Liver (tissue), 9 donors: ENCODE results near the gene GABARAP. TPM values are rescaled to one million over a fixed set of nuclear protein-coding genes. Genes with fewer than 3 reads are reported as not detected.

ENCODE experiments used
- DNase-seq: peaks from one replicate; pipeline ENCODE4 v3.0.0-alpha.2; 2017; ENCODE audit warnings: low spot score
- H3K27ac ChIP-seq, 2 donors: one replicate each; pipeline ENCODE4 v1.7.0; 2013; ENCODE audit warnings: inconsistent platforms in 2 of 2, low read length in 2 of 2, control low read depth in 1 of 2, low read depth in 1 of 2, mild to moderate bottlenecking in 1 of 2
- H3K27me3 ChIP-seq, 4 donors: one replicate each; pipeline versions ENCODE4 v1.6.1 to v1.7.0; 2013; ENCODE audit warnings: low read length in 3 of 4, inconsistent platforms in 1 of 4, mild to moderate bottlenecking in 1 of 4, moderate library complexity in 1 of 4; ENCODE audit not compliant: control insufficient read depth in 4 of 4, insufficient read depth in 4 of 4
- H3K36me3 ChIP-seq, 4 donors: one replicate each; pipeline versions ENCODE4 v1.6.1 to v1.7.0; 2013; ENCODE audit warnings: low read length in 3 of 4, mild to moderate bottlenecking in 3 of 4, low read depth in 1 of 4, moderate library complexity in 1 of 4; ENCODE audit not compliant: control insufficient read depth in 4 of 4, insufficient read depth in 3 of 4
- H3K4me1 ChIP-seq, 4 donors: one replicate each; pipeline versions ENCODE4 v1.6.1 to v1.7.0; 2013; ENCODE audit warnings: low read length in 3 of 4, mild to moderate bottlenecking in 3 of 4, moderate library complexity in 1 of 4; ENCODE audit not compliant: control insufficient read depth in 4 of 4, insufficient read depth in 4 of 4
- H3K4me3 ChIP-seq, 3 donors: one replicate each; pipeline versions ENCODE4 v1.6.1 to v1.7.0; 2013; ENCODE audit warnings: low read length in 3 of 3, control low read depth in 1 of 3, low read depth in 1 of 3, mild to moderate bottlenecking in 1 of 3
- H3K9ac ChIP-seq, 2 donors: one replicate each; pipeline ENCODE4 v1.7.0; 2013; ENCODE audit warnings: low read length in 2 of 2, mild to moderate bottlenecking in 2 of 2, moderate library complexity in 2 of 2, control low read depth in 1 of 2, low read depth in 1 of 2
- H3K9me3 ChIP-seq, 4 donors: one replicate each; pipeline versions ENCODE4 v1.6.1 to v1.7.0; 2013; ENCODE audit warnings: low read length in 3 of 4; ENCODE audit not compliant: control insufficient read depth in 4 of 4
- EGR1 ChIP-seq, 2 donors: IDR thresholded peaks; 2 replicates each; pipeline ENCODE4 v1.6.1; 2016 to 2018; ENCODE audit warnings: antibody characterized with exemption in 2 of 2, low read depth in 2 of 2
- FOXA1 ChIP-seq: IDR thresholded peaks from 2 replicates; pipeline ENCODE4 v1.6.1; 2016; ENCODE audit warnings: antibody characterized with exemption
- FOXA2 ChIP-seq: IDR thresholded peaks from 2 replicates; pipeline ENCODE4 v1.6.1; 2016; ENCODE audit warnings: antibody characterized with exemption
- GABPA ChIP-seq, 2 donors: IDR thresholded peaks in 1 of 2; conservative IDR thresholded peaks in 1 of 2; 2 replicates each; pipeline ENCODE4 v1.6.1; 2016; ENCODE audit warnings: antibody characterized with exemption in 2 of 2, mild to moderate bottlenecking in 1 of 2, moderate library complexity in 1 of 2
- HNF4A ChIP-seq, 2 donors: conservative IDR thresholded peaks; 2 replicates each; pipeline ENCODE4 v1.6.1; 2016; ENCODE audit warnings: antibody characterized with exemption in 2 of 2, mild to moderate bottlenecking in 2 of 2
- JUND ChIP-seq, 2 donors: IDR thresholded peaks; 2 replicates each; pipeline ENCODE4 v1.6.1; 2016; ENCODE audit warnings: antibody characterized with exemption in 2 of 2
- NR2F2 ChIP-seq: IDR thresholded peaks from 2 replicates; pipeline ENCODE4 v1.6.1; 2016; ENCODE audit warnings: antibody characterized with exemption
- RAD21 ChIP-seq, 2 donors: IDR thresholded peaks; 2 replicates each; pipeline ENCODE4 v1.6.1; 2016; ENCODE audit warnings: antibody characterized with exemption in 2 of 2, mild to moderate bottlenecking in 2 of 2
- RXRA ChIP-seq, 2 donors: IDR thresholded peaks; 2 replicates each; pipeline ENCODE4 v1.6.1; 2017 to 2018; ENCODE audit warnings: antibody characterized with exemption in 2 of 2, mild to moderate bottlenecking in 1 of 2
- SP1 ChIP-seq: IDR thresholded peaks from 2 replicates; pipeline ENCODE4 v1.6.1; 2018; ENCODE audit warnings: antibody characterized with exemption, mild to moderate bottlenecking
- TAF1 ChIP-seq: conservative IDR thresholded peaks from 2 replicates; pipeline ENCODE4 v1.6.1; 2016; ENCODE audit warnings: antibody characterized with exemption, mild to moderate bottlenecking
- YY1 ChIP-seq: IDR thresholded peaks from 2 replicates; pipeline ENCODE4 v1.6.1; 2016; ENCODE audit warnings: antibody characterized with exemption, mild to moderate bottlenecking
- WGBS: extraction: QIAGEN DNeasy Blood & Tissue Kit; methylation state at CpG from one replicate; pipeline ENCODE4 v1.1.7; 2013; 5-methylcytosine and 5-hydroxymethylcytosine counted together
- polyA plus RNA-seq, 2 donors: library from polyadenylated mRNA; stranded (reverse) in 1 of 2; unstranded in 1 of 2; fragments of 200-250 nt in 1 of 2; fragments of >200 nt in 1 of 2; fragmentation: Nextera tagmentation in 1 of 2; extraction: Ambion mirVana in 1 of 2; gene quantifications; one replicate each; pipeline versions ENCODE4 v1.2.1 to v1.2.3, GENCODE V29; 2013 to 2015
- total RNA-seq, 2 donors: library from RNA; depleted of rRNA; stranded (reverse); fragments of >200 nt; gene quantifications; one replicate each; pipeline ENCODE4 v1.2.3, GENCODE V29; 2014
- TF ChIP-seq, protein P1 (sequence below): IDR thresholded peaks from 2 replicates; pipeline ENCODE4 v1.6.1; 2016; ENCODE audit warnings: antibody characterized with exemption, mild to moderate bottlenecking
- TF ChIP-seq, protein P2 (sequence below): IDR thresholded peaks from 2 replicates; pipeline ENCODE4 v1.6.1; 2016; ENCODE audit warnings: antibody characterized with exemption
- TF ChIP-seq, protein P3 (sequence below): fragments of 150-350 bp; IDR thresholded peaks from 2 replicates; pipeline ENCODE4 v1.5.1; 2017; ENCODE audit warnings: improper control_type of control experiment, low read depth, low read length; ENCODE audit not compliant: missing input control
- TF ChIP-seq, protein P4 (sequence below): IDR thresholded peaks from 2 replicates; pipeline ENCODE4 v1.6.1; 2016; ENCODE audit warnings: antibody characterized with exemption
- TF ChIP-seq, protein P5 (sequence below): IDR thresholded peaks from 2 replicates; pipeline ENCODE4 v1.6.1; 2016; ENCODE audit warnings: antibody characterized with exemption
- donor health status: healthy.
- donor health status: healthy.
- donor health status: healthy.
- donor health status: healthy.
- donor health status: healthy.

Gene GABARAP
- total and polyA plus RNA-seq, 4 donors: 74.4 to 489 (median 205) TPM

DNA sequence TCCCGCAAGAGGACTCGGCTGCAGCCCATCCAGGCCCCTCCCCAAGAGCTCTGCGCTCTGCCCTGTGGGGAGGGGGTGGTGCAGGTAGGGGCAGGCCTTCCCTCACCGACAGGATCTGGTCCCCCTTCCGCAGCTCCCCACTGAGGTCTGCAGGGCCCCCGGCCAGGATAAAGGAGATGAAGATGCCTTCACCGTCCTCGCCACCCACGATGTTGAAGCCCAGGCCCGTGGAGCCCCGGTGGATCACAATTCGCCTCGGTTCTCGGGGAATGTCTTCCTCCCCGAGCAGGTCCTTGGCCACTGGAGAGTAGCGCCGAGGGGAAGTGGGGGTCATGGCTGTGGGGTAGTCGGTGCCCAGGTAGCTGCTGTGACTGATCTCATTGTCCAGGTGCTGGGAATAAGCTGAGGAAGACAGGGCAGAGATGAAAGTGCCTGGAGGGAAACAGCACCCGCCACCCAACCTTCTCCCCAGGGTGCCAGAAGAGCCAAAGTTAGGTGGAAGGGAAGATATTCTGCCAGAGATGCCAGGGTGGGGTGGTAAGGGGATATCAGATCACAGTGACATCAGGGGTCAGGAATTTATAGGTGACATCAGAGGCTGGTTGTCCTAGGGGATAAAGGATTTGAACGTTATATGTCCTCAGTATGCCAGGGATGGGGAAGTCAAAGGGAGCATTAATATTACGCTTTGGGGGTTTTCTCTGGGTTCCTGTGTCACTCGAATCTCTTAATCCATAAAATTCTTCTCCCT is 45.4 kb downstream of the GABARAP start (continued):
- TF ChIP-seq, protein P1, sequence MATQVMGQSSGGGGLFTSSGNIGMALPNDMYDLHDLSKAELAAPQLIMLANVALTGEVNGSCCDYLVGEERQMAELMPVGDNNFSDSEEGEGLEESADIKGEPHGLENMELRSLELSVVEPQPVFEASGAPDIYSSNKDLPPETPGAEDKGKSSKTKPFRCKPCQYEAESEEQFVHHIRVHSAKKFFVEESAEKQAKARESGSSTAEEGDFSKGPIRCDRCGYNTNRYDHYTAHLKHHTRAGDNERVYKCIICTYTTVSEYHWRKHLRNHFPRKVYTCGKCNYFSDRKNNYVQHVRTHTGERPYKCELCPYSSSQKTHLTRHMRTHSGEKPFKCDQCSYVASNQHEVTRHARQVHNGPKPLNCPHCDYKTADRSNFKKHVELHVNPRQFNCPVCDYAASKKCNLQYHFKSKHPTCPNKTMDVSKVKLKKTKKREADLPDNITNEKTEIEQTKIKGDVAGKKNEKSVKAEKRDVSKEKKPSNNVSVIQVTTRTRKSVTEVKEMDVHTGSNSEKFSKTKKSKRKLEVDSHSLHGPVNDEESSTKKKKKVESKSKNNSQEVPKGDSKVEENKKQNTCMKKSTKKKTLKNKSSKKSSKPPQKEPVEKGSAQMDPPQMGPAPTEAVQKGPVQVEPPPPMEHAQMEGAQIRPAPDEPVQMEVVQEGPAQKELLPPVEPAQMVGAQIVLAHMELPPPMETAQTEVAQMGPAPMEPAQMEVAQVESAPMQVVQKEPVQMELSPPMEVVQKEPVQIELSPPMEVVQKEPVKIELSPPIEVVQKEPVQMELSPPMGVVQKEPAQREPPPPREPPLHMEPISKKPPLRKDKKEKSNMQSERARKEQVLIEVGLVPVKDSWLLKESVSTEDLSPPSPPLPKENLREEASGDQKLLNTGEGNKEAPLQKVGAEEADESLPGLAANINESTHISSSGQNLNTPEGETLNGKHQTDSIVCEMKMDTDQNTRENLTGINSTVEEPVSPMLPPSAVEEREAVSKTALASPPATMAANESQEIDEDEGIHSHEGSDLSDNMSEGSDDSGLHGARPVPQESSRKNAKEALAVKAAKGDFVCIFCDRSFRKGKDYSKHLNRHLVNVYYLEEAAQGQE: no peak

DNA sequence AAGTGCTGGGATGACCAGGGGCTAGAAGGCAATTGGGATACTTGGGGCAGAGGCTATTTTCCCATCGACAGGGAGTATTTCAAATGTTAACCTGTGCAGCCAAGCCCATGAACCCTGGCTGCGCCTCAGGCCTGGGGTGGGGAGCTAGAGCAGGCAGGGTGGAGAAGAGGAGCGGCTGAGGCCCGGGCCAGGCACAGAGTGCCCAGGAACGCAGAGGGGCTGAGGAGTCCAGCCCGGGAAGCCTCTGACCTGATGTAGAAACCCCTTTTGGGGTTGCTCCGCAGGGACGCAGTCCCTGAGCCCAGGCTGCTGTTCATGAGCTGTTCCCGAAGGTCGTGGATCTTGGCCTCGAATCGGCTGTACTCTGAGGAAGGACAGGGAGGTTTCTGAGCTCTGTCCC is 46.3 kb downstream of the GABARAP start:
- DNase-seq: no peak
- 93% methylated on average over 12 of the region's 12 CpGs for WGBS
- no peak overlapping the region for H3K9ac ChIP-seq
- no peaks in the 10 kb centered on the region for H3K9me3 ChIP-seq
- no peak overlapping the region for H3K27ac ChIP-seq
- peaks cover 0 to 8% (median 2%) of the 10 kb centered on the region in 4 donors for H3K36me3 ChIP-seq
- no peaks in the 10 kb centered on the region for H3K27me3 ChIP-seq
- no peak for TF ChIP-seq RXRA (IDR thresholded peaks at IDR 0.05)
- TF ChIP-seq YY1: no peak
- TF ChIP-seq JUND (IDR thresholded peaks at IDR 0.05): no peak
- no peak for TF ChIP-seq EGR1 (IDR thresholded peaks at IDR 0.05; ENCODE audit: low read depth in 2 of 2)
- TF ChIP-seq TAF1: no peak
- TF ChIP-seq, protein P2, sequence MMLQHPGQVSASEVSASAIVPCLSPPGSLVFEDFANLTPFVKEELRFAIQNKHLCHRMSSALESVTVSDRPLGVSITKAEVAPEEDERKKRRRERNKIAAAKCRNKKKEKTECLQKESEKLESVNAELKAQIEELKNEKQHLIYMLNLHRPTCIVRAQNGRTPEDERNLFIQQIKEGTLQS: no peak
- TF ChIP-seq, protein P1: no peak
- no peak overlapping the region for H3K4me3 ChIP-seq
- no peaks in the 10 kb centered on the region for H3K4me1 ChIP-seq

DNA sequence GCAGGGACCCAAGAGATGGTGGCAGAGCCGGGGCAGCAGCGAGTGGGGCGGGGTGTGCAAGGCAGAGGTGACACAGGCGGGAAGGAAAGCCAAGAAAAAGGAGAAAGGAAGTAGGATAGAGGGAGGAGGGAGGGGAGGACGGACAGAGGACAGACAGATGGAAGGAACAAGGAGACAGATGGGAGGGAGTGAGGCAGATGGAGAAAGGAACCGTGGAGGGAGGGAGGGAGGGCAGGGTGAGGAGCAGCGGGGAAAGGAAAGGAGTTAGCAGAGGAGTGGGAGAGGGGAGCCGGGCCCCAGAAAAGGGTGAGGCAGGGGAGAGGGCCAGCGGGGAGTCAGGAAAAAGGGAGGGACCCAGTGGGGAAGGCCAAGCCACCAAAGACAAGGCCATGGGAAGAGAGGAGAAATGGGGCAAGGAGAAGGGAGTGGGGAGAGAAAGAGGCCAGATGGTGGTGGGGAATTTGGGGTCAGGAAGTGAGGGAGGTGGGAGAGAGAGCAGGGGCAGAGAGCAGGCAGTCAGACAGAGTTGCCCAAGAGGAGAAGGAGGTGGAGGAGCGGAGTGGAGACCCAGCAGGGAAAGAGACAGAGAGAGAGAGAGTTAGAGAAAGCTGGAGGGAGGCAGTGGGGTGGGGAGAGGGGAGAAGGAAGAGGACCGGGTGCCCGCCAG is 49.8 kb downstream of the GABARAP start:
- WGBS: 83% methylated on average over 12 of the region's 12 CpGs
- no peak overlapping the region for H3K27ac ChIP-seq
- no peaks in the 10 kb centered on the region for H3K4me1 ChIP-seq
- no peak overlapping the region for H3K9ac ChIP-seq
- DNase-seq: no peak
- H3K36me3 ChIP-seq: peaks cover 0 to 8% (median 2%) of the 10 kb centered on the region in 4 donors
- H3K27me3 ChIP-seq: no peaks in the 10 kb centered on the region
- no peak overlapping the region for H3K4me3 ChIP-seq
- no peaks in the 10 kb centered on the region for H3K9me3 ChIP-seq
- TF ChIP-seq, protein P3, sequence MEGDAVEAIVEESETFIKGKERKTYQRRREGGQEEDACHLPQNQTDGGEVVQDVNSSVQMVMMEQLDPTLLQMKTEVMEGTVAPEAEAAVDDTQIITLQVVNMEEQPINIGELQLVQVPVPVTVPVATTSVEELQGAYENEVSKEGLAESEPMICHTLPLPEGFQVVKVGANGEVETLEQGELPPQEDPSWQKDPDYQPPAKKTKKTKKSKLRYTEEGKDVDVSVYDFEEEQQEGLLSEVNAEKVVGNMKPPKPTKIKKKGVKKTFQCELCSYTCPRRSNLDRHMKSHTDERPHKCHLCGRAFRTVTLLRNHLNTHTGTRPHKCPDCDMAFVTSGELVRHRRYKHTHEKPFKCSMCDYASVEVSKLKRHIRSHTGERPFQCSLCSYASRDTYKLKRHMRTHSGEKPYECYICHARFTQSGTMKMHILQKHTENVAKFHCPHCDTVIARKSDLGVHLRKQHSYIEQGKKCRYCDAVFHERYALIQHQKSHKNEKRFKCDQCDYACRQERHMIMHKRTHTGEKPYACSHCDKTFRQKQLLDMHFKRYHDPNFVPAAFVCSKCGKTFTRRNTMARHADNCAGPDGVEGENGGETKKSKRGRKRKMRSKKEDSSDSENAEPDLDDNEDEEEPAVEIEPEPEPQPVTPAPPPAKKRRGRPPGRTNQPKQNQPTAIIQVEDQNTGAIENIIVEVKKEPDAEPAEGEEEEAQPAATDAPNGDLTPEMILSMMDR: no peak
- TF ChIP-seq GABPA (IDR thresholded peaks at IDR 0.05 in 1 of 2, conservative IDR thresholded peaks at IDR 0.05 in 1 of 2): no peak
- no peak for TF ChIP-seq RAD21 (IDR thresholded peaks at IDR 0.05)
- TF ChIP-seq FOXA1: no peak
- TF ChIP-seq SP1: no peak
- TF ChIP-seq, protein P4, sequence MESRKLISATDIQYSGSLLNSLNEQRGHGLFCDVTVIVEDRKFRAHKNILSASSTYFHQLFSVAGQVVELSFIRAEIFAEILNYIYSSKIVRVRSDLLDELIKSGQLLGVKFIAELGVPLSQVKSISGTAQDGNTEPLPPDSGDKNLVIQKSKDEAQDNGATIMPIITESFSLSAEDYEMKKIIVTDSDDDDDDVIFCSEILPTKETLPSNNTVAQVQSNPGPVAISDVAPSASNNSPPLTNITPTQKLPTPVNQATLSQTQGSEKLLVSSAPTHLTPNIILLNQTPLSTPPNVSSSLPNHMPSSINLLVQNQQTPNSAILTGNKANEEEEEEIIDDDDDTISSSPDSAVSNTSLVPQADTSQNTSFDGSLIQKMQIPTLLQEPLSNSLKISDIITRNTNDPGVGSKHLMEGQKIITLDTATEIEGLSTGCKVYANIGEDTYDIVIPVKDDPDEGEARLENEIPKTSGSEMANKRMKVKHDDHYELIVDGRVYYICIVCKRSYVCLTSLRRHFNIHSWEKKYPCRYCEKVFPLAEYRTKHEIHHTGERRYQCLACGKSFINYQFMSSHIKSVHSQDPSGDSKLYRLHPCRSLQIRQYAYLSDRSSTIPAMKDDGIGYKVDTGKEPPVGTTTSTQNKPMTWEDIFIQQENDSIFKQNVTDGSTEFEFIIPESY: no peak
- no peak for TF ChIP-seq NR2F2
- no peak for TF ChIP-seq HNF4A (conservative IDR thresholded peaks at IDR 0.05)
- no peak for TF ChIP-seq EGR1 (IDR thresholded peaks at IDR 0.05; ENCODE audit: low read depth in 2 of 2)
- TF ChIP-seq, protein P5, sequence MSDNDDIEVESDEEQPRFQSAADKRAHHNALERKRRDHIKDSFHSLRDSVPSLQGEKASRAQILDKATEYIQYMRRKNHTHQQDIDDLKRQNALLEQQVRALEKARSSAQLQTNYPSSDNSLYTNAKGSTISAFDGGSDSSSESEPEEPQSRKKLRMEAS: no peak
- TF ChIP-seq TAF1: no peak
- no peak for TF ChIP-seq FOXA2
